Measurements from ENCODE around the gene PATJ.
"Not testable (repeated sequence)": the region's sequence is repeated elsewhere in the genome, so short reads cannot be mapped to it uniquely, and the experiment has no call there.

PATJ gene

DNA sequence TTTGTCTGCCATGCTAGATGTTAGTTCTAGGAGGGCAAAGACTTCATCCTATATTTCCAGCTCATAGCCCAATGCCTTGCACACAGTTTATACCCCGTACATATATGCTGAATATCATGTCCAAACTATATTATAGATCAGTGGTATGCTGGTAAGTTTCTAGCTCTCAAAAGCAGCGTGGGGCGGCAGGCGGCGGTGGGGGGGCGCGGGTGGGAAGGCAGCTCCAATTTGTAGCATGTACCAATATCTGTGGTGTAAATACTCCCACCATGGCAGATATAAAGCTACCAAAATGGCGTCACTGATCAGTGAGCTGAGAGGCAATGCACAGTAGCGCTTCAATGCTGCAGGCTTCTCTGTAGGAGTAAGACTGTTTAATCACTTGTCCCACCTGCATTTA lies 77.1 kb downstream of the PATJ start:
- DNase-seq: no peak

DNA sequence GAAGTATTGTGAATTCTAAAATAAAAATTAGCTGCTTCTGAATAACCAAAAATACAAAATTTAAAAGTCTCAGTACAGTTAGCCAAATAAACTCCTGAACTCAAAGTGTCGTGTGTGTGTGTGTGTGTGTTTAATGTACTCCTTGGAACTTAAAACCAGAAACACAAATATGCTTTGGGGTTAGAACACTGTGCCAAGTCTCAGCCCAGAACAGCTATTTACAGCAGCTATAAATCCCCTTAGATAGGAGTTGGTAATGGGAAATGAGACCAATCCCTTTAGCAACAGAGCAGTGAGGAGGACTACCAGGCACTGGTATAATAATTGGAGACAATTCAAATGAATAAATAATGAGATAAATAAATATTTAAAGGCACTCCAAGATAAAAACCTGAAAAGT lies 83.1 kb downstream of the PATJ start:
- no peak for DNase-seq

DNA sequence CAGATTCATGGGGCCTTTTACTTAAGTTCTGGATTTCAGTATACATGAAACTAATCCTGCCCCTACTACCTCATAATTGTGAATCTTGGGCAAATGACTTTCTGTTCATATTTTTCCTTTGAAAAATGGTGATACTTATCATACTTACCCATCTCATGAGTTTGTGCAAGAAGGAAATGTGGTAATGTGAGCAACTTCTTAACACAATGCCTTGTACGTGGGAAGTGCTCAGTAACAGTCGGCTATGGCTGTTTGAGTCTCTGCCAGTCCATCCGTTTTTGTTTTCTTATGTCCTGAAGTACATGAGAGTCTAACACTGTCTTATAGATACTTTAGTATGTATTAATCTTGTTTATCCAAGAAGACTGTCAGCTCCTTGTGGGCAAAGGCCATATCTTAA lies 86.5 kb downstream of the PATJ start:
- DNase-seq: no peak

DNA sequence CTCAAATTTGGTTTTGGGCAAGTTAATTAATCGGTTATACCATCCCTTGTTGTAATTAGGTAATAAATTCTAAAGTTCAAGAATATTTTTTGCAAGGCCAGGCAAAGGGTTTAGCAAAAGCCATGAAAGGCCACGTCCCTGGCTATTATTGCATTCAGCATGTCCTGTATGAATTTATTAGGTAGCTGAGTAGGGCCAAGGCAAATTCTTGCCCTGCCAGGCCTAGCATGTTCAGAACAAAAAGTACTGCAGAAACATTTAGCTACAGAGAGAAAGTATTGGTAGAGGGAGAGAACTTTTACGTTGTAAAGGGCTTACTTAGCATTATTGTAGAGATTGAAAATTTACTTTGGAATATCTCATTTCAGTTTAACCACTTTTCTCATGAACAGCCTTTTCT lies 94.4 kb downstream of the PATJ start:
- DNase-seq: no peak

DNA sequence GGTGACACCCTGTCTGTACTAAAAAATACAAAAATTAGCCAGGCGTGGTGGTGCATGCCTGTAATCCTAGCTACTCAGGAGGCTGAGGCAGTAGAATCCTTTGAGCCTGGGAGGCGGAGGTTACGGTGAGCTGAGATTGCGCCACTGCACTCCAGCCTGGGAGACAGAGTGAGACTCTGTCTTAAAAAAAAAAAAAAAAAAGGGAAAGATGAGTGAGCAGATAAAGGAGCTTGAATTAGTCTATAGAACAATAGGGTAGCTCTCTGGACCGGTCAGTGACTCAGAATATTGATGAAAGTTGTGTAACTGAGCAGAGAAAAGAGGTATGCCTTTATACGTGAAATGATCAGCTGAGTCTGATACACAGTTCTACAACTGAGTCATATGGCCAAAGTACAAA lies 95.3 kb downstream of the PATJ start:
- not testable (repeated sequence) for DNase-seq

DNA sequence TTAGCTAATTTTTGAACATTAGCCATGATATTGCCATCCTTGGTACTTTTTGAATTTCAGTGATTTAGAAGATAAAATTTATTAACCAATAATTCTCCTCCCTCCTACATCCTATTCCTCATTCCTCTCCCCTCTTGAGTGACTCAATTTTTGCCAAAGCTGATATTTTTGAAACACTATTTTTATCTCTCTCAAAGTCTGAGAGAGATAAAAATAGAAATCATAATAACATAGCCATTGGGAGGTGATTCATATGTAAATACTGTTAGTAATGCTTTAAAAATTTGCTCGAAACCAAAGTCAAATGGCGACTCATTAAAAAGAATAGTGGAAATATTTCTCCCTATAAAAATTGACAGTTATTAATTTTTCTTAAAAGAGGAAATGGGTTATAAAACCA lies 97.4 kb downstream of the PATJ start:
- no peak for DNase-seq

DNA sequence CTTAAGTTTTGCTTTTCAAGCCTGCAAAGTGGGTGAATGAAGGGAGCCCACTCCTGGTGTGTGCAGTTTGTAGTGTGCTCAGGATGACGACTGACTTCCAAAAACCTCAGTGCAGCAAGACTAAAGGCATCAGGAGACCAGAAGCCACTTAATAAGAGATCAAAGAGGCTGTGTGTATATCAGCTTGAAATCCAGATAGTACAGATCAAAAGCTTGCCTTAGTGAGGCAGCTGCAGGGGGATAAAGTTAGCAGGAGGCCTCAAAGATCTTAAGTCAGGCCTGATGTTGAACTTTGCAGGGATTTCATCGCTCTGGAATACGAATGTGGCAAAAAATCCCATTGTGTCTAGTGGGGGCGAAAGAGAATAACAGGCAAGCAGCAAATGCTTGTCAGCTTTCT lies 99.8 kb downstream of the PATJ start:
- DNase-seq: no peak

DNA sequence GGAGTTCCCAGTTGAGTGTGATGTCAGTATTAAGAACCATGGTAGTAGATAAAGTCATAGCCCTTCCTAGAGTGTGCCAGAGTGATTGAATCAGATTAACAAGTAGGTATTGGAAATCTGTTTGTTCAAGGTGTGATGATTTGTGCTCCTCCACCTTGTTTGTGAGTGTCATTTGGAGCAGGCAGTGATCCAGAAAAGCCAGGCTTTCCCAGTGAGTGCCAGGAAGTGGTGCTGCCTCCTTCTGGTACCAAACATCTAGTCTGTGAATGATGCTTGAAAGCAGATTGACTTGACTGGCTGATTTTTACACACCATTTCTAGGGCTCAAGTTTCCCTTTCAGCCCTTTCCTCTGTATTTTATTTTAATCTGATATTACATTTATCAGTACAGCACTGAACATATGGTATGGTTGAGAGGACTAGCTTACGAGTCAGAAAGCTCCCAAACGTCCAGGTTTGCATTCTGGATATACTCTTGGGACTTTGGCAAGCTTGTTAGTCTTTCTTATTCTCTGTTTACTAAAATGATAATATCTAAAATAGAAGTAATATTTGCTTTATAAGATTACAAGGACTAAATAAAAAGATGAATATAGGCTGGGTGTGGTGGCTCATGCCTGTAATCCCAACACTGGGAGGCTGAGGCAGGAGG lies 100.7 kb downstream of the PATJ start:
- DNase-seq: no peak

DNA sequence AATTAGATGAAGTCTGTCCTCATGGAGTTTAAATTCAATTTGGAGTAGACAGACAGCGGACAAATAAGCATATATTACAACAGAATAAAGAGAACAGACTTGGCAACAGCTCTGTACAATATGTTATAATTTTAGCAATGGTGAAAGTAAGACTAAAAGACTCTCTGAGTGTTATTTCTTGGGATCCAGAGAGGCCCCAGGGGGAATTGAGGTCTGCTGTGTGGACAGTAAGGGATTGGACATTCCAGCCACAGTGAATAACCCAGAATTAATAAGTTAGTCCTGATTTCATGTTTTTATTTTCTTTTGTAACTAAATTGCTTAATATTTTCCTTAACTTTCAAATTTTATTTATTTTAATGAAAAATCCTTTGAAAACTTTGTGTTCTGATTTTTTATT lies 101.7 kb downstream of the PATJ start:
- no peak for DNase-seq

DNA sequence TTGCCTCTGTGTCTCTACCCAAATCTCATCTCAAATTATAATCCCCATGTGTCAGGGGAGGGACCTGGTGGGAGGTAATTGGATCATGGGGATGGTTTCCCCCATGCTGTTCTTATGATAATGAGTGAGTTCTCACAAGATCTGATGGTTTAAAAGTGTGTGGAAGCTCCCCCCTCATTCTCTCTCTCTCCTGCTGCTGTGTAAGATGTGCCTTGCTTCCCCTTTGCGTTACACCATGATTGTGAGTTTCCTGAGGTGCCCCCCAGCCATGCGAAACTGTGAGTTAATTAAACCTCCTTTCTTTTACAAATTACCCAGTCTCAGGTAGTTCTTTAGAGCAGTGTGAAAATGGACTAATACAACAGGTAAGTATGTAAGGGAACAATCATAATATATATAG lies 102.4 kb downstream of the PATJ start:
- DNase-seq: not testable (repeated sequence)

DNA sequence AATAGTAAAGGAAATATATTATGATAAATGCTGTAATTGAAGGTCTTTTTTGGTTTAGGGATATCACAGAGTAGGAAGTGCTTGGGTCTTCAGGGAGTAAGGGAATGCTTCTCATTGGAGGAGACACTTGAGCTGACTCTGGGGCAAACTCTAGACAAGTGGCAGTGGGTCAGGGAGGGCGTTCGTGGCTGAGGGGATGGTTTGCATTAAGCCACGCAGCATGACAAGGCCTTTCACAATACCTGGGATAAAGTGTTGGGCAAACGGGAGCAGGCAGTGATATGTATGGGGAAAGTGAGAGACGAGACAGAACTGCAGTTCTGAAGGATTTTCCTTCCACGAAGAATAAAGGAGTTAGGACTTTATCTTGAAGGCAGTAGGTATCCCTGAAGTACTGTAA lies 109.0 kb downstream of the PATJ start:
- no peak for DNase-seq

DNA sequence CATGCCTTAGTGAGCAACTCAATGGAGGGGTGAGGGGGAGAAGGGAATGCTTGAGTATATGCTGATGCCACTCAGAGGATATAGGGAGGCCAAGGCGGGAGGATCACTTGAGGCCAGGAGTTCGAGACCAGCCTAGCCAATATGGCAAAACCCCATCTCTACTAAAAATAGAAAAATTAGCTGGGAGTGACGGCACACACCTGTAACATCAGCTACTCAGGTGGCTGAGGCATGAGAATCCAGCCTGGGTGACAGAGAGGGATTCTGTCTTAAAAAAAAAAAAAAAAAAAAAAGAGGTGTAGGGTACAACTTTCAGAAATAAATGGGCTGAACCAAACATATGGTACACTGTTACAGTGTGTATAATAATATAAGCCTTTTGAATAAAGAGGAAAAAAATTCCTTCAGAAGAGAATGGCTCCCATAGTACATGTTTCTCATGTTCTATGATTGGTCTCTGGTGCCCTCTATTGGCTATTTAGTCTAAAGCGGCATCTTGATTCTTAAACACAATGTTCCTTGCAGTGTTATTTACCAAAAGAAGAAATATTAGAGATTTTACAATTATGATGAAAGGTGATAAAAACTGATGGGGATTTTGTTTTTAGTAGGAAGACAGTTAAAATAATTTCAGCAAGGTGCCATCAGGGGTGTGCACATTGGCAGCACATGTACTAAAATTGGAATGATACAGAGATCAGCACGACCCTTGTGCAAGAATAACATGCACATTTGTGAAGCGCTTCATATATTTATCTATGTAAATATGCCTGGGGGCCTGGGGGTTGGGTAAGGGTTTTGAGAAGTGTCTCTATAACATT lies 109.8 kb downstream of the PATJ start:
- DNase-seq: no peak

DNA sequence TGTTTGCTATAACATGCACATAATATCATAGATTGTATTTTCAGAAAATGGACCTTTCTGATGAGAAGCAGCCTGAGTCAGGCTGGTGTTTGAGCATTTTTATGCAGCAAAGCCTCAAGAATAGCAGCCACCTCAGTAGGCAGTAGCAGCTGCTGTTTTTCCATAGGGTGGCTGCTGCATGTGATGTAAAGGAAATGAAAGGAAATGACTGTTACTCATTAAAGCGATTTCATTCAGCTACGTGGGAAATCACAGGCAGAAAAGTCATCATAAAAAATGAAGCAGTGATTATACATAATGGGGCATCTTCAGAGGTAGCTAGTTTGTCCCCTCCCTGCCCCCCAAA lies 110.4 kb downstream of the PATJ start:
- no peak for DNase-seq

DNA sequence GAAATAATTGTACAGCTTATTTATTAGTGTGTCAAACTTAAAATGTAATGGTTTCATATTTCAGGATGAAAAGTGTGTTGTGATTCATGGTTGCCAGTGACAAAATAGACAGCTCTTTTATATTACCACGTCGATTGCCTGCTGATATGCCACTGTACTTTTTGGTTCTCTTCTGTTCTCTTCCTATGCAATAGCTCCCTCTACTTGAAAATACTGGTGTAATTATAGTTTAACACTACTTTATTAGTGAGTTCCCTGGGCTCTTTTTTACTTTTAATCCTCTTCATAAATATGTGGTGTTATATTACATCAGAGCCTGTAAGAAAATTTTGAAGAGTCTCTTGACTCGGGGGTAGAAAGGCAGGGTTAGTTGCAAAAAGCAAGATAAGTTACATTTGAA lies 111.3 kb downstream of the PATJ start:
- no peak for DNase-seq

DNA sequence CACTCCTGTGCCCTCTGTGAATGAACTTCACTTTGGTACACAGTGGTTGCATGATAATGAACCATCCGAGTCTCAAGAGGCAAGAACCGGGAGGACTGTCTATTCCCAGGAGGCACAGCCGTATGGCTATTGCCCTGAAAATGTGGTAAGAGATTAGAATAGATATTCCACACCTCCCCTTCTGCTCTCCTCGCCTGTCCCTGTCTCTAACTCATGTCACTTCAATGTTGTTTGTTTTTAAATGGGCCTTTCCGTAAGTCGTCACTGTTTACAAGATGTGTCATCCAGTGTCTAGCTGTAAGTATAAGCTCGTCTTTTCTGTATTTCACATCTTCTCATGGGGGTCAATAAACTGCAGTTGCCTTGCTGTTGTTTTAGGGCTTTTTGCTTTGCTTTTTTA lies 122.2 kb downstream of the PATJ start:
- no peak for DNase-seq

DNA sequence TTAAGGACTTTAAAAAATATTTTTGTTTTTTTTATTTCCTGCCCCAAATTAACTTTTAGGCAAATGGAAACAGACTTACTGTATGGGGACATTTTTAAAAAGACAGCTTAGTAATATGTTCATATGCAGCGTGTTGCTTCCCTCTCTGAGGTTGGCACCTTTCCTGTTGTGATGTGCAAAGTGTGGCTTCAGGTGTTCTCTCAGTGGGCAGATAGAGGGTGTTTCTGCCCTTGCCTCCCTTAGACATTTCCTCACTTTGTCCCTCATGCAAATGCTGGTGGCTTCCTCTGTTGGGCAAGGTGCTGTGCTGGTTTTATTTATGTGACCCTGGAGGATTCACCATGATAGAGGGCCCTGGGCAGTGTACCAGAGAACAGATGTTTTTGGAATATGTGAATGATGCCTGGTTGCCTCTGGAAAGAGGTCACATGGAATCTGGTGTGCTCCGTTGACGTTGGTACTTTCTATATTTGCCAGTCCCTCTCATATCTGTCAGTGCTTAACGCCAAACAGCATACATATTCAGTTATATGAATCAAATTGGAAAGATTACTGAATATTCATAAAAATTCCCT lies 123.5 kb downstream of the PATJ start:
- no peak for DNase-seq

DNA sequence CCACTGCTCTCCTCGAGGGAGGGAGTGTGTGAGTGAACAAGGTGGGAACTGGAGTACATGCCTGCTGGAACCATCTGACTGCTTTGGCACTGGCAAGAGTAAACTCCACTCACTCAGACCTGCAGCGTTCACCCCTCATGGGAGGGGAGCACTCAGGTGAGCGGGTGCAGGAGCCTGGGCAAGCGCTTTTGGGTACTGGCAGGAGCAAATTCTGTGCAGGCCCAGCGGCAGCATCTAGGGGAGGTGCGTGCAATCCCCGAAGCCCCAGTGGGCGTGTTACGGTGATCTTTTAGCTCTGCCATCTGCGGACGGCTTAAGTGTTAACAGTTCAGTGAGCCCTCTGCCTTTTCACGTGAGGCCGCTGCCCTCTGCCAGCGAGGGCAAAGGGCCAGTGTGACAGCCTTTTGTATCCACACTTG lies 127.4 kb downstream of the PATJ start:
- no peak for DNase-seq

DNA sequence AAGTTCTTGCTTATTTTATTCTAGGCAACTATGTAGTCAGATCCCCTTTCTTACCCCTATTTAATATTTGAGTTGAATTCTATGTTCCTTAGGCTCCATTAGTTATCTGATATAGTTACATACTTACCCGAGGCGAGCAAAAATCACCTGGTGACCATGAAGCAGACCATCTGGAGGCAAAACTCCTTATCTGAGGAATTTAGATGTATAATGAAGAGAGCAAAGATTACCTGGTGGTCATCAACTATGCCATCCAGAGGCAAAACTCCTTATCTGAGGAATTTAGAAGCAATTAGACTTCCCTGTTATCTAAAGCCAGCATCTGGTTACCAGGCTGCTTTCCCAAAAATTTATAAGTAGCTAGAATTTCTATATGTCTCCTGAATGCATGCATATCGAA lies 129.9 kb downstream of the PATJ start:
- no peak for DNase-seq

DNA sequence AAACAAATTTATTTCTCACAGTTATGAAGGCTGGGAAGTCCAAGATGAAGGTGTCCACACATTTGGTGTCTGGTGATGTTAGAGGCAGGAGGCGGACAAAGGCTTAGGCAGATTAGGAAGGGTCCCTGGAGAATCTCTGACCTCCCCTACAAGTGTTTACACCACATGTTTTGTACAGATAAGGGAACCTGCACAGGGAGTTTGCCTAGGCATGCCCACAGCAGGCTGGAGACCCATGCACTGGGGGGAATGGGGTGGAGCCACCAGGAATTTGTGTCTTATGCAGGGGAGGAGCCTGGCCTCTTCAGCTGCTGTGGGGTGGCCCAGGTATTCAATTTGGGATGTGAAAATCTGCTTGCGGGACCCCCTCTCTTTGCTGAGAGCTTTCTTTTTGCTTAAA lies 131.3 kb downstream of the PATJ start:
- DNase-seq: no peak

DNA sequence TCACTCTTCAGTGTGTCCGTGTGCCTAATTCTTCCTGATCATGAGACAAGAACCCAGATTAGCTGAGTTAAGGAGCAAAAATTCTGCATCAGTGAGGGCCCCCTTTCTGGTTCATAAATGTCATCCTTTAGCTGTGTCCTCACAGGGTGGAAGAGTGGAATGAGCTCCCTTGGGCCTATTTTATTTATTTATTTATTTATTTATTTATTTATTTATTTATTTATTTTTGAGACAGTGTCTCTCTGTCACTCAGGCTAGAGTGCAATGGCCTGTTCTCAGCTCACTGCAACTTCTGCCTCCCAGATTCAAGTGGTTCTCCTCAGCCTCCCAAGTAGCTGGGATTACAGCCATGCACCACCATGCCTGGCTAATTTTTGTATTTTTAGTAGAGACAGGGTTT lies 131.7 kb downstream of the PATJ start:
- DNase-seq: no peak

DNA sequence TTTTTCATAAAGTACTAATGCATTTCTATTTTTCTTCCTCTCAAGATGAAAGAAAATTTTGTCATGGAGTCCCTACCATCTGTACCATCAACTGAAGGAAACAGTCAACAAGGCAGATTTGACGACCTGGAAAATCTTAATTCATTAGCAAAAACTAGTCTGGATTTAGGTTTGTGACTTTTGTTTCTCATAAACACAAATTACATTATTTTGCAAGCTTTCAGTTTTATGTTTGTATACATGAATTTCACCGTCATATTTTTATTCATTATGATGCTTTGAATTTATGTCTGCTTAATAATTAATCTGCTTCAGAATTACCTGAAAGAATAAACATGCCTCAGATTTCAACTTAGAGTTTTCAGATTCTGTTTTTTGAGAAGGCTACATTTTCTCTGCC lies 132.9 kb downstream of the PATJ start:
- DNase-seq: no peak

DNA sequence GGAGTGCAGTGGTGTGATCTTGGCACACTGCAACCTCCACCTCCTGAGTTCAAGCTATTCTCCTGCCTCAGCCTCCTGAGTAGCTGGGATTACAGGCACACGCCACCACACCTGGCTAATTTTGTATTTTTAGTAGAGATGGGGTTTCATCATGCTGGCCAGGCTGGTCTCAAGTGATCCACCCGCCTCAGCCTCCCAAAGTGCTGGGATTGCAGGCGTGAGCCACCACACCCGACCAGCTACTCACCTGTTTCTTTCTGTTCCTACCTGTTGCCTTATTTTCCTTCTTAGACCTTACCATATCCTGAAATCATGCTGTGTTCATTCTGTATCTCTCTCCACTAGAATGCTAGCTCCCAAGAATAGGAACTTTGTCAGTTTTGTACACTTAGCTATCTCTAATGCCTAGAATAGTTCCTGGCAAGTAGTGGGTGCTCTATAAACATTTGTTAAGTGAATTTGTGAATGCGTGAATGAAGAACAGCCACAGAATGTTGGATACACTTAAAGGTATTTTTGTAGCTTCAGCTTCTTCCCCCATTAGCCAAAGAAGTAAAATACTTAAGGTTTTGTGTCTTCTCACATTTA lies 137.7 kb downstream of the PATJ start:
- DNase-seq: not testable (repeated sequence)

DNA sequence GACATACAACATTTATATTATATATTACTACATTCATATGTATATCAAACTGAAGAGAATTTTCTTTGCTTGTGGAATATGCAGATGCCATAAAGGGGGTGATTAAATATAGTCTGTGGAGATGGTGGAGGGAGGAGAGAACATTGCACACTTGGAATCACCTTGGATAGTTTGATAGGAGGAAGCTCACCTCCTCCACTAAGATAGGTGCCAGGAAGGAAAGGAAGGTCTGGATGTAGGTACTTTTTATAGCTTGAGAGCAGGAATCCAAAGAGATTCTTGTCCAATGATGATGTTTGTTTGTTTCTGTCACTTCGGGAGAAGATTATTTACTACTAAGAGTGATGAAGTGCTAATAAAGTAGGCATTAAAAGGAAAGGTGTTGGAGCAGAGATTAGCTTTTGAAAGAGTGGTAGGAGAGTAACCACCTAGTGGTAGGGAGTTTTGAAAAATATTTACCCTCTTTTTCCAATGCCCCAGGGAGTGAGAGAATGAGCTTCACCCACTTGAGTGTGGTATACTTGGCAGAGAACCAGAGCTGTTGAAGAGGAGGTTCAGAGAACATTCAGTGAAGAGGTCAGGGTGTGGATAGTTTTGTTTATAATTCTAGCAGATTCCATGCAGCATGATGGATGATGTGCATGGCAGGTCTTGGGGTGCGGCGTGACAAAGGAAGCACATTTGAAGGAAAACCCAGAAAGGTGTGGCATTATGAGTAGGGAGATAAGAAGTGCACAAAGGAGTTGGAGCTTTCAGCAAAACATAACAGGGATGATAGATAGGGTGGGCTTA lies 145.0 kb downstream of the PATJ start:
- no peak for DNase-seq

All from NK-92 treated with Interleukin-12 subunit alpha and Interleukin-12 subunit beta, amount 100 ng/mL, for 24 hours (cell line).